Activated CD8-positive, alpha-beta memory T cell treated with anti-CD3 and anti-CD28 coated beads, Interleukin-2, amount 50 U/mL, for 4 hours (primary cell): Measurements from ENCODE around the gene PGP.

Source experiments
- DNase-seq: peaks from one replicate; pipeline ENCODE4 v3.0.0-alpha.2; 2020

The PGP gene

DNA sequence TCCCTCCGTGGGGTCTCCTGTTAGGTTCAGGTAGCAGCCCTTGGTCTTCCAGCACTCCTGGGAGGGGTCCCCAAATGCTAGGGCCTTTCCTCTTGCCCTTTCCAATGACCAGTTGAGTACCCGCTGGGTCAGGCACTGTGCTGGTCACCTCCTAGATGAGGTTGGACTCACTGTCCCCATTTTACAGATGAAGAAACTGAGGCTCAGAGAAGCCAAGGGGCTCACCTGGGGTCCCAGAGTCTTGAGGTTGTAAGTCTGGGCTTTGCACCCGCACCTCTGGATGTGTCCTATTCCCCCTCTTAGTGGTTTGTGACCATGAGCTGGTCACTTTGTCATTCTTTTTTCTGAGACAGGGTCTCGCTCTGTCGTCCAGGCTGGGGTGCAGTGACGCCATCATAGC is 16.9 kb downstream of the PGP start:
- DNase-seq: no peak

DNA sequence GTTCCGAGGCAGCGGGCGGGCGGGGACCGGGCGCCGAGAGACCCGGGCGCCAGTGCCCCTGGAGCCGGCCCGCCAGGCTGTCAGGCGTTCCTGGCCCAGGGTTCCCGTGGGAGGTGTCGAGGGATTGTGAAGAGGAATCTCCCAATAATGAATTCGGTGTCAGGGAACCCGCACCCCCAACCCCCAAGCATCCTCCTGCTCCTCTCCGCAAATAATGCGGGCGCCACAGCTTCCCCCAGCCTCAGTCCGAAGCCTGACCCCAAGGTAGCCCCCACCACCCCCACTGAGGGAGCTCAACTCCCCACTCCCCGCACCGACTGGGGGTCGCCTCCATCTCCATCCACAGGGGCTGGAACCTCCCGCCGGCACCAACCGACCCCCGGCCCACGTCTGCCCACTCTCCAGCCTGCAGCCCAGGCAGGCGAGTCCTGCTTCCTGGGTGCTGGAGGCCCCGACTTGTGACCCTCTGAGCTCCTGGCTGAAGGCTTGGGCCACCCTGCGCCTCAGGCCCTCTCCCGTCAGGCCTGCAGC is 17.6 kb downstream of the PGP start:
- DNase-seq: no peak

DNA sequence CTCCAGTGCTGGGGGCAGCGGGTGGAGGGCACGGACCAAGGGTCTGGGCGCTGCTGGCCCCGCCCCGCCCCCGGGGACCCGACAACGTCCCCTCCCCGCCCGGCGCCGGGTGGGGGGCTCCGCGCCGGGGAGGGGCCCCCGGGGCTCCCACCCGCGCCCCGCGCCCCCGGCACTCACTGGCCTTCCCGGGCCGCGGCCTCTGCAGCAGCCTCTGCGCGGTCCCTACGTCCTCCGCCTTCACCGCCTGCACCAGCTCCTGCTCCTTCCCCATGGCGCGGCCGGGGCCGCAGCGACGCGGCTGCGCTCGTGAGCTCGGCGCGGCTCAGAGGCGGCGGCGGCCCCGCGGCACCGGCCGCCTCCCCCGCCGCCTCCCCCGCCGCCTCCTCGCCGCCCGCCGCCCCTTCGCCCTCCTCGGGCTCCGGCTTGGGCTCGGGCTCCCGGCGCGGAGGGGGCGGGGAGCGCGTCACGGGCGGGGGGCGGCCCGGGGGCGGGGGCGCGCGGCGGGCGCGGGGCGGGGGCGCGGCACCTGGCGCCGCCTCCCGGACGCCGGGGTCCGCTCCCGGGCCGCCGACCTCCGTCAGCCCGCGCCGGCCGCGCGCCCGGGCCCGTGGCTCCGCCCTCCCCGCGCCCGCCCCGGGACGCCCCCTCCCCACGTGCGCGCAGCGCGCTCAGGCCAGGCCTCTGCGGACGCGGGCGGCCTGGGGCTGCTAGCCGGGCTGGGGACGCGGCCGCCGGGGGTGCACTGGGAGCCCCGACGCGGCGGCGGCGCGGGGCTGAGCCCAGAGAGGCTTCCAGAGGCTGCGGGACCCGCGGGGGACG is 18.3 kb downstream of the PGP start, which contains the start of gene CASKIN1:
Gene CASKIN1, minus strand, starts transcription at position 444 of the 819 bp plus-strand sequence. Its CDS starts 173 bp downstream, at position 271.
- DNase-seq: no peak

DNA sequence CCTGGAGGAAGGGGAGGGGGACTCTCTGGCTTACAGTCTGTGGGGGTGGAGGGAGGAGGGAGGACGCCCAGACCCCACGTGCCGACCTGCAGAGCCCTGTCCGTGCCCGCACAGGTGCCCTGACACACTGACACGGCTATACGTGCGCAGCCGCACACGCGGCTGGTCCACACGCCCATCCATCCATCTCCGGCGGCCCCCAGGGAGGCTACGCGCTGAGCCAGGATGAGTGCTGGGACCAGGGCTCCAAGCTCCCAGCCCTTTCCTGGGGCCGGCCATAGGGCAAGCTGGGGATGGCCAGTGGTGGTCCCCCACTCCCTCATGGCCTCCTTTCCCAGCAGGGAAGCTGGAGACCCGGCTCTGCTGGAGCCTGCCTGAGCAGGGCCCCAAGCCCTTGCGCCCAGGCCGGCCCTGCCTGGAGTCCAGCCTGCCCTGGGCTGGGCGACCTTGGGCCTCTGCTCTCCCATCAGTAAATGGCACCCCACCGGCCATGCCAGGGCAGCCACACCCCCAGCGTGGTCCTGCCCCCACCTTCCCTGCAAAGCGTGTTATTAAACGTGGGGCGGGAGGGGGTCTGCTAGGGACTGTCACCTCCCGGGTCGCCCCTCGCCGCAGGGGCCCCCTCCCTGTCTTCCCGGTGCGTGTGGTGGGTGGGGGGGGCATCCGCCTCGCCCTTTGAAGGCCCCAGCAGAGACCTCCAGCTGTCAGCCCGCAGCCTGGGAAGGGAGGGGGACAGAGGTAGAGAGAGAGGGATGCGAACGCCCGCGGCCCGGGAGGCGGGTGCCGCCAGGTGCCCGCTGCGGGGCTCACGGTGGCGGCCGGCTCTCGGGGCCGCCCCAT is 19.1 kb downstream of the PGP start:
- no peak for DNase-seq

DNA sequence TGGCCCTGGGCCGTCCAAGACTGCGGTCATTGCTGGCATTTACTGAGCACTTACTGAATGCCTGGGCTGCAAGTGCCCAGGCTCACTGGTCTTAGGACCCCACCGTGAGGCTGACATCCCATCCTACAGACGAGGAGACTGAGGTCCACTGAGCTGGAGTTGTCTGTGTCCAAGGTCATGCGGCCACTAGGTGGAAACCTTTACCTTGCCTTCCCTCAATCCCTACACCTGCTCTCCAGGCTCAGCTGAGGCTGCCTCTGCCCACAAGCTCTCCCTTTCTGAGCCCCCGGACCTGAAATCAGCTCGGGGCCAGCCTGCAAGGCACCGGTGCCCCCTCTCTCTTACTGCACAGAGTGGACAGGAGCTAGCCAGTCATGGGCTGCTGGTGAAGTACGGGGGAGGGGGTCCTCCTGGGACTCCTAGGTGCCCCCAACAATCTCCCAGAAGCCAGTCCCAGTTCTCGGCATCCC is 19.8 kb downstream of the PGP start:
- DNase-seq: peak; percentile 49

DNA sequence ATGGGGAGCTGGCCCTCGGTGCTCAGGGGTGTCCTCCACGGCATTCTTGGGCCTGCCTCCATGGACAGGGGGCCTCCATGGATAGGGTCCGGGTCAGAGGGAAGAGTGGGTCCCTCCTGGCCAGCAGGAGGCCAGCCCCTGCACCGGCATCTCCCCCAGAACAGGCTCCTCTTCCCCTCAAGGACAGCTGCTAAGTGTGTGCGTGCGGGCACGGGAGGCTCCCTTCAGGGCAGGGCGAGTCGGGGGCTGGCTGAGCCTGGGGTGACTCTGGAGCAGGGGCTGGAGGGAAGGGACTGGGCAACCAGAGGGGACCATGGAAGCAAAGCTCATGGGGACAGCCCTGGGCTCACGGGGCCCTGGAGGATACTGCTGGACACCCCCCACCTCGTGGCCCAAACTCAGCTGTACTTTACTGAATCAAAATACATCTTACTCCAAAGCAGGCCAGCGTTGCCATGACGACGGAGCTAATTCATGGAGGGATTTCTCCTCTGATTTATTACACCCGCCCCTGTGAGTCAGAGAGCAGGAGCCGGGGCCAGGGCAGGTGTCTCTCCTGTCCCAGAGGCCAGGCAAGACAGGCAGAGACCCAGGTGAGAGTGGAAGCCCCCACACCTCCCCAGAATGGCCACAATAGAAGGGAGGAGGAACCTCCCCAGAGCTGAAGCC is 20.3 kb downstream of the PGP start:
- DNase-seq: no peak

DNA sequence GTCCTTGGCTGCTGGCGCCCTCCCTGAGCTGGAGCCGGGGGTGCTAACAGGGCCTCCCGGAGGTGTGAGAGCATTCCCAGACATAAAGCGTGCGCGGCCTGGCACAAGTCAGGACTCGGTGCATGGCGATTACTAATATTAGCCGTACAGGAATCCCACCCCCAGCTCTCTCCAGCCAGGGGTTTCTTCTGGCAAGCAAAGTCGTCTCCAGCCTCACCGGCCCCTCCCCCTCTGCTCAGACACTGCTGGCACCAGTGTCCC is 23.3 kb downstream of the PGP start:
- DNase-seq: no peak

DNA sequence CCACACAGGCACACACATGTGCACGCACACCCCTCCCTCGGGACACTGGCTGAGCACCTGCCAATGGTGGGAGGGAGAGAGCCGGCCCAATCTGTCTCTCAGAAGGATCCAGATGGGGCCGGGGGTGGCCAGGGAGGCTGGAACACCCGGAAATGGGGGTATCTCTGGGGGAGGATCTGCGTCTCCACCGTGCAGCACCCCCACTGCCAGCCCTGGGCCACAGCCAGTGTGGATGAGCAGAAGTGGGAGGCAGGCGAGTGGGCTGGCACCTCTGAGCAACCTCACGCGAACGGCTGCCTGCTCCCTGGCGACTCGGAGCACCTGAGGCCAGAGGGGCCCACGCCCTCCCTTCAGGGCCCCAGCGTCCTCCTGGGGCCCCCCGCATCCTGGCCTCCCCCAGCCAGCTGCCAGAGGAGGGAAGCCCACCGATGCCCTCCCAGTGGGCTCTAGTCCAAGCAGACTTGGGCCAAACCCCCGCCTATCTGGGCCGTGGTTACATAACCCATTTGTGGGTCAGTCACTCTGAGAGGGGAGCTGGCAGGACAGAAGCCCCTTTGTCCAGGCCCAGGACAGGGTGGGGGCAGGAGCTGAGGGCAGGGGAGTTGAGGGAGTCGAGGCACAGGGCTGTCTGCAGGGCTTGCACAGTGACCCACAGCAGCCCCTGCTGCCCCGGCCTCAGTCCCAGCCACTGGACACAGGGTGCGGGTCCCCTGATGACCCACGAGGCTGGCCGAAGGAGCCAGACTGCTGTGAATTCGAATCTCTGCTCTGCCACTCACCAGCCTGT is 23.8 kb downstream of the PGP start:
- no peak for DNase-seq

DNA sequence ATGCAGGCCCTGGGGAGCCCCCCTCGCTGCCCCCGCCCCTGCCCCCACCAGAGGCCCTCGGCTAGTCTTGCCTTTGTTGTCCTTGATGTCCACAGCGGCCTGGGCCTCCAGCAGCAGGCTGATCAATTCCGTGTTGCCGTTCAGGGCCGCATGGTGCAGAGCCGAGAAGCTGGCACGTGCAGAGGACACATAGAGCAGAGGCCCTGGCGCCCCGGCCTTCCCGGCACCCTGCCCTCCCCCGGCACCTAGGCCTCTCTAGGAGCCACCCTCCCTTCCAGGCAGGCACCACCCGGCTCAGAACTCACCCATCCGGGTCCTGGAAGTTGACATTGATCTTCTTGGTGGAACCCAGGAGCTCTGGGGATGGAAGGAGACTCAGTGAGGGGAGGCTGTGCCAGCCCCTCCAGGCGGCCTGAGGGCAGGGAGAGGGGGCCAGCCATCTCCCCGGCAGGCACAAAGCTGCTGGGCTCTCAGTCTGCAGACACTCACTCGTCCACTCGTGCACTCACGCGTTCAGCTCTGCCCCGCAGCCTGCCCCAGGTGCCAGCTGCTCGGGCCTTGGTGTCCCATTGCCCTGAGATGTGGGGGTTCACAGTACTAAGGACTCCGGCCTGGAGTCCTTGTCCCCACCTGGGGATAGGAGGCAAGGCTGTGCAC is 24.5 kb downstream of the PGP start:
- DNase-seq: no peak

DNA sequence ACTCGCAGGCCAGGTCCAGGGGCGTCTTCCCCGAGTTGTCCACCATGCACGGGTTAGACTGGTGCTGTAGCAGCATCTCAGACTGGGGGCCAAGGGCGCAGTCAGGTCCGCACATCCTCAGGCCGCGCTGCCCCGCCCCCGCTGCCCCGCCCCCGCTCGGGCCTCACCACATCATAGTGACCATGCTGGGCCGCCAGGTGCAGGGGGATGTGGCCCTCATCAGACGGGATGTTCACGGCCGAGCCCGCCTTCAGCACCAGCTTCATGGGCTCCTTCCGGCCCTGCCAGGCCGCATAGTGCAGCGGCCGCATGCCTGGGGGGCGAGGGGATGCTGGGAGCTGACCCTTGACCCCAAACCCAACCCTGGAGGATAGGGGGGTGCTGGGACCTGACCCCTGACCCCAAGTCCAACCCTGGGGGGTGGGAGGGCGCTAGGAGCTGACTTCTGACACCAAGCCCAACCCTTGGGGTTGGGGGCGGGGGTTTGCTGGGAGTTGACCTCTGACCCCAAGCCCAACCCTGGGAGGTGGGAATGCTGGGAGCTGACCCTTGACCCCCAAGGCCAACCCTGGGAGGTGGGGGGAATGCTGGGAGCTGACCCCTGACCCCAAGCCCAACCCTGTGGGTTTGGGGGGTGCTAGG is 25.3 kb downstream of the PGP start:
- DNase-seq: no peak

DNA sequence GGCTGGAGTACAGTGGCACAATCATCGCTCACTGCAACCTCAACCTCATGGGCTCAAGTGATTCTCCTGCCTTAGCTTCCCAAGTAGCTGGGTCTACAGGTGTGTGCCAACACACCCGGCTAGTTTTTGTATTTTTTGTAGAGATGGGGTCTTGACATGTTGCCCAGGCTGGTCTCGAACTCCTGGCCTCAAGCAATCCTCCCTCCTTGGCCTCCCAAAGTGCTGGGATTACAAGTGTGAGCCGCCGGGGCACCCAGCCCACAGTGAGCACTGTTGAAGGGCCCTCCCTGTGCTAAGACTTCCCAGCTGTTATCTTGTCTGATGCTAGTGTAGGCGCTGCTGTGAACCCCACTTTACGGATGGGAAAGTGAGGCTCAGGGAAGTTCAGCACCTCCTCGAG is 26.2 kb downstream of the PGP start:
- no peak for DNase-seq

DNA sequence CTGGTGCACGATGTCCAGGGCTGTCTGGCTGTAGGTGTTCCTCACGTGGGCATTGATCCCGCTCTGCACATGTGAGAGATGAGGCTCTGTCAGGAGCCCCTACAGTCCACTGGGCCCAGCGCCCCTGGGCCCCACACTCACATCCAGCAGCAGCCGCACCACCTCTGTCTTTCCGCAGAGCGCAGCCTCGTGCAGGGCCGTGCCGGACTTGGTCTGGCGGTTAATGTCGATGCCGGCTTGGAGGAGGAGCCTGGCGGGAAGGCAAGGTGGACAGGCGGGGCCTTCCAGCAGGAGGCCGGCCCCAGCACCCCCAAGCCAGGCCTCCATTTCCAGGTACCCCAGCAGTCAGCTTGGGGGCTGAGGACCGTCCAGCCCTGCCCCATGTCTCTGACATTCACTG is 27.4 kb downstream of the PGP start:
- no peak for DNase-seq

DNA sequence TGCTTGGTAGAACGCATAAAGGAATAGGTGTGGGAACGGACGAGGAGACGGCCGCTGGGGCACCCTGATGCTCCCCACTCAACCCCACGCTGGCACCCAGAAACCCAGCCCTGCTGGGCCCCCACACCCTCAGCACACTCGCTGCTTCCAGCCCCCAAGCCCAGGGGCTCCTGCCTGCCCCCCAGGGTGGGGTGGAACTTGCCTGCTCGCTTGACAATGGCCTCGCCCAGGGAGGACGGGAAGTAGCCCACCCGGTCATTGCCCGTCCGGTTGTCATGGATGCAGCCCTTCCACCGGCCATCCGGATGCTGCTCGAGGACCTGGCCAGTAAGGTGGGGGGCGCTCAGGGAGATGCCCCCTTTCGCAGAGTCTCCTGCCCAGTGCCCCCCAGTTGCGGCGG is 28.1 kb downstream of the PGP start:
- no peak for DNase-seq

DNA sequence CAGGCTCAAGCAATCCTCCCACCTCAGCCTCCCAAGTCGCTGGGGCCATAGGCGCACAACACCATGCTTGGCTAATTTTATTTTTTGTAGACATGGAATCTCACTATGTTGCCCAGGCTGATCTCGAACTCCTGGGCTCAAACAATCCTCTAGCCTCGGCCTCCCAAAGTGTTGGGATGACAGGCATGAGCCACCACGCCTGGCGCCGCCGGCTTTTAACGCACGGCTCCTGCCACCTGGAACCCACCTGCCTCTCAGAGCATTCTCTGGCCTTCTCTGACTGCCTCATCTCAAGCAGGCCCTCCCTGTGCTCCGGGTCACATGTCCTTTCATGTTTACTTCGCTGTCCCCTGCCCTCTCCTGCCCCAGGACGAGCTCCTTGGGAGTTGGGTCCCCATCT is 28.6 kb downstream of the PGP start:
- DNase-seq: no peak

DNA sequence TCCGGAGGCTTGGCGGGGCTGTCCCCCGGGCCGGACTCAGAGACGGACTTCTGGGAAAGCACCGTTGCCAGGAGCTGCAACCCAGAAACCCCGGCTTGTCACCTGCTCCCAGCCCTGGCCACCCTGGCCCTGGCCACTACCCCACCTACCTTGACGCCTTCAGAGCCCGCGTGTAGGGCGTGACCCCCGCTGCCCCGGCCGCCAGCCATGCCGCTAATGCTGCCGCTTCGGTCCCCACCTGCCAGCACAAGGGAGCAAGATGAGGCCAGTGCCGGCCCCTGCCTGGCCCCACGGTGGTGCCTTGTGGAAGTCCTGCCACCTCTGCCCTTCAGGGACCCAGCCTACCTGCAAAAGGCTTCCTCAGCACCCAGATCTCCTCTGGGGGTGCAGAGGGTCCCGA is 29.7 kb downstream of the PGP start:
- DNase-seq: no peak

DNA sequence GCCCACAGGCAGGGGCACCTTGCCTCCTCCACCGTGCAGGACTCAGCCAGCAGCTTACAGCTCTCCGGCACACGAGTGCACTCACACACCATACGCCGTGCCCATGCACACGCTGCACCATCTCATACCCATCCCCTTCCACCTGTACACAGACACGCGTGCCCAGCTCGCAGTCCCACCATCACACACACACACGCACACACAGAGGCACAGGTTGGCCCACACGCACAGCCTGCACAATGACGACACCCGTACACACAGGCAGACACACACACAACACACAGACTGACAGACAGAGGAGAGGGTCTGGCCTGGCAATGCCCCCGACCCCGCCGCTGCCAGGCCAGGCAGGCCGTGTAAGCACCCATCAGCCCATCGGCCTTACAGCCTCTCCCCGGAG is 30.3 kb downstream of the PGP start:
- no peak for DNase-seq

DNA sequence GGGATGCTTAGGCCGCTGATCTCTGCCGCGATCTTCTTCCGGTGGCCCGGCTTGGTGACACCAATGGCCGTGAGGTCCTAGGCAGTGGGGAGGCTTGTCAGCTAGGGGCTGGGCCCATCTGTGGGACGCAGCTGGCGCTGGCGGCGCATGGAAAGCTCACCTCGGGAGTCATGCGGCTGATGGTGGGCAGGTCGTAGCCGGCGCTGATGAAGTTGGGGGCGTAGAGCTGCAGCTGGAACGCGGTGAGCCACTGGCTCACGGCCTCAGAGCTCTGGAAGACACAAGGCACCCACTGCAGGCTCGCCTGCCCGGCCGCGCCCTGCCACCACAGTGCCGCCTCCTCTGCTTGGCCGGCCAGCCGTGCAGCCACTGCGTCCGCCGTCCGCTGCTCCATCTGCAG is 31.0 kb downstream of the PGP start:
- no peak for DNase-seq

DNA sequence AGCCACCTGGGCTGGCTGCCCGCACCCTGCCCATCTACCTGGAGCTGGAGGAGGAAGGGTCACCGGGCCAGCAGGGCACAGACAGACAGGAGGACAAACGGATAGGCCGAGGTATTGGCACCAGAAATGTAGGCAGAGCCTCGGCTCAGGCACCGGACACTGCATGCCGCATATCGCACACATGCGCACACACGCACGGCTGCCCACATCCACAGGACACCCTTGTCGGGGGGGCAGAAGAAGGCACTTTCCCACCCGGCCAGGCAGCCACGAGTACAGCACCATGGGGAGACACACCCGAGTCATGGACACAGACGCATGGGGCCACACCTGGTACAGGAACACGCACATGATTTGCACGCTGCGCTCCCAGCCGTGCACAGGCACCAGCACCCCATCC is 32.7 kb downstream of the PGP start:
- no peak for DNase-seq

DNA sequence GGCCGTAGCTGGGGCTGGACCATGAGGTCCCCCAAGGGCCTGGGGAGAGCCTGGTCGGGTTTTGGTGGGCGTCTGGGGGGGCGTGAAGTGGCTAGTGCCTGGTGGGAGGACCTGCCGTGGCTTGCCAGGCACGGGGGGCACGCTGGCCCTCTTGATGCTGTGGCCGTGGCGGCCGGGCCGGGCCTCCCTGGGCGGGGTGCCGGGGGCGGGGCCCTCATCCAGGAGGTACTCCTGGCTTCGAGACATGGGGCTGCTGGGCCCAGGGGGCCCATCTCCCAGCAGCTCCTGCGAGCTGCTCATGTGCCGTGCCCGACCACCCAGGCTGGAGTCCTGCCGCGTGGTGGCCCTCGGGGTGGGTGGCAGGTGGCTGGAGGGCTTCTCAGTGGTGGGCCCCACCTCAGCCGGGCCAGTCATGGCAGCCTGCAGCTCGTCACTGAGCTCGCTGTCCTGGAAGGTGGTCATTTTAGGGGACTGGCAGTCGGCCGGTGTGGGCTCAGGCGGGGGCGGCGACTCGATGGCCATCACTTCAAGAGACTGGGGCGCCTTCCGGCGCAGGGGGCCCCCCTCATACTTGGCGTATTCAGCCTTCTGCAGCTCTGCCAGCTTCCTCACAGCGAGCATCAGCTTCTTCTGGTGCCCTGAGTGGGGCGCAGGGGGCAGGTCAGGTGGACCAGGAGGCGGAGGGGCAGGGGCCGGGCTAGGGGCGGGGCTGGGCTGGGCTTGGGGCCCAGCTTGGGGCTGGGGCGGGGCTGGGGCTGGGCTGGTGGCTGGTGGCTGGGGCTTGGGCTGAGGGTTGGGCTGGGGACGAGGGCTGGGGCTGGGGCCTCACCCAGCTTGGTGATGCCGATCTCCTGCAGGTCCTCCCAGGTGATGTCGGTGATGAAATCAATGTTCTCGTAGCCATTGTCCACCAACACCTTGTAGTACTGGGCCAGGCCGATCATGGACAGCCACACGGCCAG is 33.4 kb downstream of the PGP start:
- DNase-seq: no peak

DNA sequence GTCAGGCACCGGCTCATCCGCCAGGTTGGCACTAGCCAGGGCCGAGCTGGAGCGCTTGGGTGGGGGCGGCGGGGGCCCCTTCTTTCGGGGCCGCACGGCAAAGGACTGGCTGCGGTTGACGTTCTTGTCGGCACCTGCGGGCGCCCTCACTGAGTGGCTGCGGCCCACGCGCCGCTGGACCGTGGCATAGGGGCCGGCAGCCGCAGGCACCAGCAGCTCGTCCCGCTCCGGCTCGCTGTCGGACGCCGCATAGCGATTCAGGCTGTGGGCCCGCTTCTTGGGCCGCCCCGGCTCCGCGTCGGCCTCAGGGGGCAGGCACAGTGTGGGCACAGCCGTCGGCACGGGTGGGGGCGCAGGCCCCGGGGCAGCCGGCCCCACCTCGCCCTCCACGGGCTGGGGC is 34.2 kb downstream of the PGP start:
- DNase-seq: no peak
